OCI-LY7 (cell line): ENCODE measurements around the gene RGCC. TPM values are rescaled to one million over a fixed set of nuclear protein-coding genes. Genes with fewer than 3 reads are reported as not detected.

Experiments
- BruUV-seq: library from RNA; stranded (reverse); fragments of 400-500 nt; replicated peaks from 2 replicates; lab custom pipeline; 2021; lab: Mats Ljungman, UMichigan
- CTCF ChIA-PET: fragments of 300-600 bp; sonication (Branson Sonifier 250); formaldehyde crosslinking; loops from one replicate; lab custom pipeline; 2022; ENCODE audit warnings: antibody characterized with exemption; ENCODE audit not compliant: unreplicated experiment; lab: Charles Lee
- POLR2A ChIA-PET: fragments of 300-600 bp; sonication (Branson Sonifier 250); formaldehyde crosslinking; loops from one replicate; lab custom pipeline; 2022; ENCODE audit warnings: antibody characterized with exemption; lab: Charles Lee
- DNase-seq: peaks from one replicate; pipeline ENCODE4 v3.0.0-alpha.2; 2015; ENCODE audit warnings: low spot score
- H2AFZ ChIP-seq: fragments of 200-600 bp; sonication (generic), shearing (Covaris generic); 2 replicates; pipeline ENCODE4 v1.6.1; 2014; ENCODE audit warnings: mild to moderate bottlenecking, antibody characterized with exemption, low read length, moderate library complexity
- H3K27ac ChIP-seq: fragments of 200-600 bp; sonication (generic); 2 replicates; pipeline ENCODE4 v1.5.1; 2014; ENCODE audit warnings: mixed run types, low read depth, mild to moderate bottlenecking, moderate library complexity, low read length, inconsistent platforms; ENCODE audit not compliant: poor library complexity, severe bottlenecking
- H3K36me3 ChIP-seq: fragments of 200-600 bp; sonication (generic); 2 replicates; pipeline ENCODE4 v1.6.1; 2014; ENCODE audit warnings: mild to moderate bottlenecking, antibody characterized with exemption, low read length, moderate library complexity, mixed read lengths; ENCODE audit not compliant: insufficient read depth
- H3K4me1 ChIP-seq: fragments of 200-600 bp; sonication (generic); 2 replicates; pipeline ENCODE4 v1.5.1; 2014; ENCODE audit warnings: mild to moderate bottlenecking, low read length; ENCODE audit not compliant: insufficient read depth, poor library complexity, severe bottlenecking
- H3K4me2 ChIP-seq: fragments of 200-600 bp; sonication (generic); 2 replicates; pipeline ENCODE4 v1.6.1; 2014; ENCODE audit warnings: mild to moderate bottlenecking, low read length
- H3K4me3 ChIP-seq: fragments of 200-600 bp; sonication (generic); 2 replicates; pipeline ENCODE4 v1.5.1; 2014; ENCODE audit warnings: mild to moderate bottlenecking, low read depth, low read length; ENCODE audit not compliant: poor library complexity, severe bottlenecking
- H3K79me2 ChIP-seq: fragments of 200-600 bp; sonication (generic); 2 replicates; pipeline ENCODE4 v1.6.1; 2016; ENCODE audit warnings: low read depth, mild to moderate bottlenecking, low read length, moderate library complexity, mixed read lengths; ENCODE audit not compliant: insufficient read depth
- H3K9me2 ChIP-seq: fragments of 200-600 bp; sonication (generic); 2 replicates; pipeline ENCODE4 v1.6.1; 2016; ENCODE audit warnings: mild to moderate bottlenecking, low read length, mixed read lengths; ENCODE audit not compliant: insufficient read depth
- H3K9me3 ChIP-seq: fragments of 200-600 bp; sonication (generic); 2 replicates; pipeline ENCODE4 v1.6.1; 2014; ENCODE audit warnings: mild to moderate bottlenecking, mixed run types, low read length, mixed read lengths
- H4K20me1 ChIP-seq: fragments of 200-600 bp; sonication (generic); 2 replicates; pipeline ENCODE4 v1.6.1; 2014; ENCODE audit warnings: mild to moderate bottlenecking, antibody characterized with exemption, low read length, moderate library complexity, mixed read lengths; ENCODE audit not compliant: insufficient read depth
- CTCF ChIP-seq: fragments of 200-600 bp; sonication (generic); conservative IDR thresholded peaks from 2 replicates; pipeline ENCODE4 v1.5.1; 2014; ENCODE audit warnings: mild to moderate bottlenecking, antibody characterized with exemption, low read length, moderate library complexity, mixed read lengths
- EZH2phosphoT487 ChIP-seq: fragments of 200-600 bp; sonication (generic); IDR thresholded peaks from 2 replicates; pipeline ENCODE4 v1.6.1; 2018; ENCODE audit warnings: low read depth, borderline replicate concordance, mild to moderate bottlenecking, mixed run types, antibody characterized with exemption, low read length, moderate library complexity, mixed read lengths
- intact Hi-C: fragments of 100-400 bp; cut with micrococcal nuclease; formaldehyde crosslinking; loops from one replicate; pipeline ENCODE4 v1.10.0; 2022; ENCODE audit not compliant: unreplicated experiment
- total RNA-seq, 2 experiments: library from RNA; depleted of rRNA in 1 of 2; stranded (reverse); fragments of >200 nt in 1 of 2; shearing (Covaris generic) in 1 of 2; gene quantifications; 2 replicates each; pipeline ENCODE4 v1.2.3, GENCODE V29; 2014 to 2022

The RGCC gene
- total RNA-seq, 2 experiments from 2014 or later, result 101 to 274 TPM

GRCh38 chr13:41492432-41493260 lies 35.3 kb downstream of the RGCC start:
- Histone ChIP-seq H3K36me3 (no peaks in the 10 kb centered on the region), H4K20me1 (no peaks in the 10 kb centered on the region), H3K4me1 (peaks cover 79% of the 10 kb centered on the region), H3K9me3 (0 out of 2 replicates have a peak, but pooled peaks cover 6% of the 10 kb centered on the region), H3K9me2 (no peaks in the 10 kb centered on the region), H3K4me3 (peak overlapping the region; percentile 35), H2AFZ (peak overlapping the region; percentile 88), H3K4me2 (peak overlapping the region; percentile 63), H3K27ac (peak overlapping the region; percentile 88), H3K79me2 (no peaks in the 10 kb centered on the region)
- TF ChIP-seq EZH2phosphoT487, result no peak
- no peak for TF ChIP-seq CTCF
- peak; percentile 78 for DNase-seq
- intact Hi-C loops, result no loop called here
- CTCF ChIA-PET, result interaction anchor here (1.2 to 1.7 kb wide), 4 partner anchors 9 to 33 kb away, joined by 3 to 5 read pairs (median 4); no protein-coding TSS in a partner anchor
- no TSS peak for BruUV-seq
- POLR2A ChIA-PET, result interaction anchor here (0.5 to 2.9 kb wide), 19 partner anchors 9 to 563 kb away, joined by 3 to 16 read pairs (median 4); no protein-coding TSS in a partner anchor

- Histone ChIP-seq H2AFZ (peak overlapping the region; percentile 67; the same call in 1 of the 2 replicates), H3K27ac (peak overlapping the region; percentile 4), H3K4me1 (peaks cover 87% of the 10 kb centered on the region), H3K9me3 (0 out of 2 replicates have a peak, but pooled peaks cover 6% of the 10 kb centered on the region), H3K4me2 (peak overlapping the region; percentile 24; the same call in 1 of the 2 replicates), H3K79me2 (no peaks in the 10 kb centered on the region), H4K20me1 (no peaks in the 10 kb centered on the region), H3K4me3 (no peak overlapping the region), H3K9me2 (no peaks in the 10 kb centered on the region), H3K36me3 (no peaks in the 10 kb centered on the region)
- ChIA-PET POLR2A (interaction anchor here (0.8 to 1.6 kb wide), 4 partner anchors 23 to 121 kb away, joined by 3 to 7 read pairs (median 4); no protein-coding TSS in a partner anchor), CTCF (interaction anchor here (1.7 kb wide), 1 partner anchor 35 kb away, joined by 5 read pairs; no protein-coding TSS in a partner anchor)
- no peak for DNase-seq
- TF ChIP-seq CTCF, result no peak
- no peak for TF ChIP-seq EZH2phosphoT487
- intact Hi-C loops, result no loop called here
- BruUV-seq, result no TSS peak
Measured at GRCh38 chr13:41494202-41494601, 36.9 kb downstream of the RGCC start.
